IMR-90 (cell line): ENCODE measurements around the gene TBPL1. TPM values are rescaled to one million over a fixed set of nuclear protein-coding genes. Genes with fewer than 3 reads are reported as not detected.

ENCODE experiments used
- ATAC-seq: fragments of 200-7000 bp; cut with Tn5 transposase; 2 replicates; pipeline ENCODE4 v1.9.1; 2020; ENCODE audit warnings: low read depth, mild to moderate bottlenecking, moderate library complexity
- BruUV-seq: library from RNA; stranded (reverse); fragments of 400-500 nt; replicated peaks from 2 replicates; lab custom pipeline; 2021; lab: Mats Ljungman, UMichigan
- CTCF ChIA-PET: fragments of 300-600 bp; formaldehyde crosslinking; extraction: SDS; loops from one replicate; lab custom pipeline; 2021; ENCODE audit warnings: antibody characterized with exemption; lab: Yijun Ruan, JAX
- POLR2A ChIA-PET: fragments of 300-600 bp; sonication (Branson Sonifier 250); formaldehyde crosslinking; loops from one replicate; lab custom pipeline; 2022; ENCODE audit warnings: antibody characterized with exemption; ENCODE audit not compliant: unreplicated experiment; lab: Charles Lee
- DNase-seq: peaks from one replicate; pipeline ENCODE4 v3.0.0; 2013
- H2AFZ ChIP-seq: replicated peaks from 2 replicates; pipeline ENCODE3; 2013; ENCODE audit warnings: low read length, mild to moderate bottlenecking; ENCODE audit not compliant: poor library complexity
- H2AK5ac ChIP-seq: 2 replicates; pipeline ENCODE4 v1.6.1; 2013; ENCODE audit warnings: low read depth, low read length, inconsistent platforms
- H2AK9ac ChIP-seq: replicated peaks from 2 replicates; pipeline ENCODE3; 2013; ENCODE audit warnings: mild to moderate bottlenecking, low read depth, low read length, moderate library complexity; ENCODE audit not compliant: poor library complexity
- H2BK120ac ChIP-seq: 2 replicates; pipeline ENCODE4 v1.6.1; 2013; ENCODE audit warnings: low read depth, low read length, inconsistent platforms
- H2BK15ac ChIP-seq: 3 replicates; pipeline ENCODE4 v1.6.1; 2013; ENCODE audit warnings: low read depth, low read length, inconsistent platforms
- H2BK20ac ChIP-seq: 2 replicates; pipeline ENCODE4 v1.6.1; 2013; ENCODE audit warnings: low read depth, mild to moderate bottlenecking, inconsistent platforms, low read length, moderate library complexity
- H2BK5ac ChIP-seq: 2 replicates; pipeline ENCODE4 v1.6.1; 2013; ENCODE audit warnings: mild to moderate bottlenecking, low read depth, low read length, inconsistent platforms; ENCODE audit not compliant: poor library complexity, severe bottlenecking
- H3K14ac ChIP-seq: replicated peaks from 2 replicates; pipeline ENCODE4 v1.6.1; 2013; ENCODE audit warnings: low read depth, low read length, inconsistent platforms
- H3K18ac ChIP-seq: 2 replicates; pipeline ENCODE4 v1.6.1; 2013; ENCODE audit warnings: low read depth, low read length, control low read depth
- H3K23ac ChIP-seq: 2 replicates; pipeline ENCODE4 v1.6.1; 2013; ENCODE audit warnings: low read depth, low read length, inconsistent platforms
- H3K27ac ChIP-seq: 2 replicates; pipeline ENCODE4 v1.5.1; 2013; ENCODE audit warnings: mild to moderate bottlenecking, control low read depth, low read length; ENCODE audit not compliant: insufficient read depth
- H3K27me3 ChIP-seq: 2 replicates; pipeline ENCODE4 v1.6.1; 2013; ENCODE audit warnings: low read length; ENCODE audit not compliant: control insufficient read depth, insufficient read depth
- H3K36me3 ChIP-seq: 2 replicates; pipeline ENCODE4 v1.6.1; 2013; ENCODE audit warnings: low read length, mixed read lengths; ENCODE audit not compliant: control insufficient read depth, insufficient read depth
- H3K4ac ChIP-seq: 2 replicates; pipeline ENCODE4 v1.6.1; 2013; ENCODE audit warnings: low read depth, low read length, inconsistent platforms
- H3K4me1 ChIP-seq: 2 replicates; pipeline ENCODE4 v1.6.1; 2013; ENCODE audit warnings: low read length, mixed read lengths; ENCODE audit not compliant: control insufficient read depth, insufficient read depth
- H3K4me2 ChIP-seq: 2 replicates; pipeline ENCODE4 v1.6.1; 2013; ENCODE audit warnings: low read depth, mild to moderate bottlenecking, control low read depth, low read length, moderate library complexity
- H3K4me3 ChIP-seq: 2 replicates; pipeline ENCODE4 v1.5.1; 2013; ENCODE audit warnings: low read depth, mild to moderate bottlenecking, control low read depth, low read length, moderate library complexity; ENCODE audit not compliant: insufficient read depth
- H3K56ac ChIP-seq: 2 replicates; pipeline ENCODE4 v1.6.1; 2013; ENCODE audit warnings: low read length, inconsistent platforms; ENCODE audit not compliant: insufficient read depth; ENCODE audit errors: extremely low read depth
- H3K79me1 ChIP-seq, 2 experiments: 2 replicates each; pipeline ENCODE4 v1.6.1; 2013; ENCODE audit warnings: low read length in 2 of 2, inconsistent platforms in 1 of 2, low read depth in 1 of 2
- H3K9ac ChIP-seq: 2 replicates; pipeline ENCODE4 v1.6.1; 2013; ENCODE audit warnings: low read depth, low read length, control low read depth
- H3K9me1 ChIP-seq: 2 replicates; pipeline ENCODE4 v1.6.1; 2013; ENCODE audit warnings: low read length, inconsistent platforms; ENCODE audit not compliant: insufficient read depth
- H3K9me3 ChIP-seq: 2 replicates; pipeline ENCODE4 v1.6.1; 2013; ENCODE audit warnings: low read length; ENCODE audit not compliant: control insufficient read depth, insufficient read depth
- H4K20me1 ChIP-seq: 2 replicates; pipeline ENCODE4 v1.6.1; 2013; ENCODE audit warnings: low read length, inconsistent platforms; ENCODE audit not compliant: insufficient read depth
- H4K5ac ChIP-seq: 2 replicates; pipeline ENCODE4 v1.6.1; 2013; ENCODE audit warnings: mild to moderate bottlenecking, low read depth, low read length, control low read depth
- H4K8ac ChIP-seq, 2 experiments: 2 replicates each; pipeline ENCODE4 v1.6.1; 2013; ENCODE audit warnings: low read depth in 2 of 2, low read length in 2 of 2, control low read depth in 1 of 2, inconsistent platforms in 1 of 2
- H4K91ac ChIP-seq: 2 replicates; pipeline ENCODE4 v1.6.1; 2013; ENCODE audit warnings: low read depth, low read length, inconsistent platforms; ENCODE audit not compliant: insufficient read depth
- BHLHE40 ChIP-seq: fragments of 150-350 bp; IDR thresholded peaks from 2 replicates; pipeline ENCODE4 v1.6.1; 2016; ENCODE audit warnings: mild to moderate bottlenecking, low read depth, low read length
- CEBPB ChIP-seq: IDR thresholded peaks from 2 replicates; pipeline ENCODE4 v1.6.1; 2012; ENCODE audit warnings: low read depth, low read length, improper control_type of control experiment
- CHD1 ChIP-seq: IDR thresholded peaks from 2 replicates; pipeline ENCODE4 v1.6.1; 2012; ENCODE audit warnings: low read depth, low read length, improper control_type of control experiment
- FOS ChIP-seq: fragments of 150-350 bp; IDR thresholded peaks from 2 replicates; pipeline ENCODE4 v1.6.1; 2016; ENCODE audit warnings: low read depth, low read length
- MAFK ChIP-seq: IDR thresholded peaks from 2 replicates; pipeline ENCODE4 v1.6.1; 2012; ENCODE audit warnings: low read depth, low read length, improper control_type of control experiment
- MAZ ChIP-seq: IDR thresholded peaks from 2 replicates; pipeline ENCODE4 v1.6.1; 2012; ENCODE audit warnings: low read depth, mild to moderate bottlenecking, low read length, improper control_type of control experiment, moderate library complexity, borderline replicate concordance
- MXI1 ChIP-seq: IDR thresholded peaks from 2 replicates; pipeline ENCODE4 v1.6.1; 2012; ENCODE audit warnings: low read depth, mild to moderate bottlenecking, low read length, moderate library complexity, borderline replicate concordance
- NFE2L2 ChIP-seq: fragments of 150-350 bp; IDR thresholded peaks from 2 replicates; pipeline ENCODE4 v1.6.1; 2016; ENCODE audit warnings: low read depth, mild to moderate bottlenecking, low read length
- POLR2A ChIP-seq: IDR thresholded peaks from 2 replicates; pipeline ENCODE4 v1.6.1; 2012; ENCODE audit warnings: mild to moderate bottlenecking, low read depth, low read length
- RAD21 ChIP-seq: IDR thresholded peaks from 2 replicates; pipeline ENCODE4 v1.6.1; 2012; ENCODE audit warnings: low read length, improper control_type of control experiment
- RCOR1 ChIP-seq: IDR thresholded peaks from 2 replicates; pipeline ENCODE4 v1.6.1; 2012; ENCODE audit warnings: mild to moderate bottlenecking, low read length, improper control_type of control experiment; ENCODE audit not compliant: insufficient replicate concordance
- SMC3 ChIP-seq: fragments of 150-350 bp; IDR thresholded peaks from 2 replicates; pipeline ENCODE4 v1.6.1; 2016; ENCODE audit warnings: low read depth, mild to moderate bottlenecking, antibody characterized with exemption, low read length, moderate library complexity
- USF2 ChIP-seq: fragments of 150-350 bp; IDR thresholded peaks from 2 replicates; pipeline ENCODE4 v1.6.1; 2017; ENCODE audit warnings: mild to moderate bottlenecking, antibody characterized with exemption, low read length, low read depth
- WGBS, 2 experiments: methylation state at CpG; one replicate each; pipeline versions ENCODE4 v1.1.5 to v1.1.7; 2013; ENCODE audit warnings: missing lambda C conversion rate in 2 of 2; ENCODE audit not compliant: insufficient read length in 1 of 2; ENCODE audit errors: extremely low coverage in 2 of 2; 5-methylcytosine and 5-hydroxymethylcytosine counted together
- dilution Hi-C: fragments of 300-500 bp; cut with HindIII; formaldehyde crosslinking; loops from one replicate; pipeline ENCODE4 v1.14.3; 2018; ENCODE audit warnings: low sequenced_read_pairs; ENCODE audit not compliant: unreplicated experiment
- in situ Hi-C: fragments of 300-500 bp; cut with MboI; formaldehyde crosslinking; loops from 3 replicates; pipeline ENCODE4 v1.14.3; 2019; ENCODE audit warnings: low sequenced_read_pairs, inconsistent platforms, mixed read lengths
- intact Hi-C: fragments of 100-400 bp; cut with micrococcal nuclease; formaldehyde crosslinking; loops from 2 replicates; pipeline ENCODE4 v1.10.0; 2022
- polyA plus RNA-seq, 3 experiments: library from polyadenylated mRNA; depleted of rRNA; stranded (reverse); fragments of >200 nt; gene quantifications; 2 replicates each; pipeline ENCODE4 v1.2.3, GENCODE V29; 2012; ENCODE audit warnings: low replicate concordance in 1 of 3
- total RNA-seq: library from RNA; depleted of rRNA; stranded (reverse); fragments of >200 nt; gene quantifications from 2 replicates; pipeline ENCODE4 v1.2.3, GENCODE V29; 2012
- TF ChIP-seq, protein P1 (sequence below): fragments of 150-350 bp; IDR thresholded peaks from 2 replicates; pipeline ENCODE4 v1.6.1; 2016; ENCODE audit warnings: low read depth, mild to moderate bottlenecking, low read length, moderate library complexity, borderline replicate concordance
- TF ChIP-seq, protein P2 (sequence below): conservative IDR thresholded peaks from 2 replicates; pipeline ENCODE4 v1.5.1; 2012; ENCODE audit warnings: mild to moderate bottlenecking, low read depth, low read length, improper control_type of control experiment

Gene TBPL1
- total and polyA plus RNA-seq, 2 of the 4 experiments (the other 2 are of a cell fraction), result 25.6 to 32.5 TPM

- H3K4ac ChIP-seq, result no peak overlapping the region
- CTCF ChIA-PET, result interaction anchor here (0.8 to 2.8 kb wide), 3 partner anchors 8 to 132 kb away, joined by 4 to 8 read pairs (median 5); no protein-coding TSS in a partner anchor
- peaks cover 36 to 67% of the 10 kb centered on the region in 2 experiments for H3K79me1 ChIP-seq
- H3K14ac ChIP-seq, result no peak overlapping the region
- H2AK5ac ChIP-seq, result no peak overlapping the region
- H3K27me3 ChIP-seq, result no peaks in the 10 kb centered on the region
- no peak for DNase-seq
- in situ Hi-C loops, result no loop called here
- H3K9me1 ChIP-seq, result no peaks in the 10 kb centered on the region; the same call in 1 of the 2 replicates
- H3K56ac ChIP-seq, result no peak overlapping the region
- H3K36me3 ChIP-seq, result no peaks in the 10 kb centered on the region
- no peak overlapping the region for H3K27ac ChIP-seq
- H2BK5ac ChIP-seq, result no peak overlapping the region
- no peak overlapping the region for H4K8ac ChIP-seq
- no peak overlapping the region for H2BK15ac ChIP-seq
- ATAC-seq, result no peak
- H4K5ac ChIP-seq, result no peak overlapping the region
- dilution Hi-C loops, result no loop called here
- no peak overlapping the region for H3K9ac ChIP-seq
- TF ChIP-seq MAFK, result no peak
- TF ChIP-seq, protein P1, sequence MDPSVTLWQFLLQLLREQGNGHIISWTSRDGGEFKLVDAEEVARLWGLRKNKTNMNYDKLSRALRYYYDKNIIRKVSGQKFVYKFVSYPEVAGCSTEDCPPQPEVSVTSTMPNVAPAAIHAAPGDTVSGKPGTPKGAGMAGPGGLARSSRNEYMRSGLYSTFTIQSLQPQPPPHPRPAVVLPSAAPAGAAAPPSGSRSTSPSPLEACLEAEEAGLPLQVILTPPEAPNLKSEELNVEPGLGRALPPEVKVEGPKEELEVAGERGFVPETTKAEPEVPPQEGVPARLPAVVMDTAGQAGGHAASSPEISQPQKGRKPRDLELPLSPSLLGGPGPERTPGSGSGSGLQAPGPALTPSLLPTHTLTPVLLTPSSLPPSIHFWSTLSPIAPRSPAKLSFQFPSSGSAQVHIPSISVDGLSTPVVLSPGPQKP, result no peak
- no peak for TF ChIP-seq RCOR1
- no peak for TF ChIP-seq MXI1
- TF ChIP-seq CEBPB, result no peak
- TF ChIP-seq, protein P2, sequence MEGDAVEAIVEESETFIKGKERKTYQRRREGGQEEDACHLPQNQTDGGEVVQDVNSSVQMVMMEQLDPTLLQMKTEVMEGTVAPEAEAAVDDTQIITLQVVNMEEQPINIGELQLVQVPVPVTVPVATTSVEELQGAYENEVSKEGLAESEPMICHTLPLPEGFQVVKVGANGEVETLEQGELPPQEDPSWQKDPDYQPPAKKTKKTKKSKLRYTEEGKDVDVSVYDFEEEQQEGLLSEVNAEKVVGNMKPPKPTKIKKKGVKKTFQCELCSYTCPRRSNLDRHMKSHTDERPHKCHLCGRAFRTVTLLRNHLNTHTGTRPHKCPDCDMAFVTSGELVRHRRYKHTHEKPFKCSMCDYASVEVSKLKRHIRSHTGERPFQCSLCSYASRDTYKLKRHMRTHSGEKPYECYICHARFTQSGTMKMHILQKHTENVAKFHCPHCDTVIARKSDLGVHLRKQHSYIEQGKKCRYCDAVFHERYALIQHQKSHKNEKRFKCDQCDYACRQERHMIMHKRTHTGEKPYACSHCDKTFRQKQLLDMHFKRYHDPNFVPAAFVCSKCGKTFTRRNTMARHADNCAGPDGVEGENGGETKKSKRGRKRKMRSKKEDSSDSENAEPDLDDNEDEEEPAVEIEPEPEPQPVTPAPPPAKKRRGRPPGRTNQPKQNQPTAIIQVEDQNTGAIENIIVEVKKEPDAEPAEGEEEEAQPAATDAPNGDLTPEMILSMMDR, result no peak
- no peak for TF ChIP-seq SMC3
- TF ChIP-seq FOS, result no peak
- no peak for TF ChIP-seq BHLHE40
- TF ChIP-seq MAZ, result no peak
- no peak for TF ChIP-seq POLR2A
- TF ChIP-seq USF2, result no peak
- no peak for TF ChIP-seq NFE2L2
- TF ChIP-seq RAD21, result no peak
- no peak for TF ChIP-seq CHD1
- no peak overlapping the region for H3K23ac ChIP-seq
- no TSS peak for BruUV-seq
- no peaks in the 10 kb centered on the region for H3K9me3 ChIP-seq
- no peak overlapping the region for H2AK9ac ChIP-seq
- peaks cover 6% of the 10 kb centered on the region for H3K4me1 ChIP-seq
- no peak overlapping the region for H3K4me3 ChIP-seq
- H3K18ac ChIP-seq, result no peak overlapping the region
- peaks cover 27% of the 10 kb centered on the region; the same call in 1 of the 2 replicates for H4K20me1 ChIP-seq
- no peak overlapping the region for H2BK120ac ChIP-seq
- WGBS, 2 experiments, result no CpG with 5 or more reads among the region's 4 CpGs
- no peak overlapping the region for H3K4me2 ChIP-seq
- H2BK20ac ChIP-seq, result no peak overlapping the region
- no peak overlapping the region for H2AFZ ChIP-seq
- intact Hi-C loops, result no loop called here
- H4K91ac ChIP-seq, result no peak overlapping the region
- POLR2A ChIA-PET, result no interaction called here
Observed at GRCh38 chr6:133964702-133965101, 11.7 kb downstream of the TBPL1 start.
